Lower leg skin (tissue), 4 donors: ENCODE measurements around the gene WWTR1. TPM values are rescaled to one million over a fixed set of nuclear protein-coding genes. Genes with fewer than 3 reads are reported as not detected.

Source experiments
- DNase-seq, 2 donors: peaks; one replicate each; pipeline ENCODE4 v3.0.0-alpha.2; 2019; ENCODE audit warnings: low spot score in 2 of 2
- H3K4me3 ChIP-seq: fragments of 200-600 bp; sonication (generic); 2 replicates; pipeline ENCODE4 v1.5.1; 2017; ENCODE audit warnings: mild to moderate bottlenecking, low read depth; ENCODE audit not compliant: poor library complexity, severe bottlenecking
- CTCF ChIP-seq, 3 donors: fragments of 450-650 bp; IDR thresholded peaks; one replicate each; pipeline ENCODE4 v1.5.1; 2016; ENCODE audit warnings: antibody characterized with exemption in 3 of 3, mild to moderate bottlenecking in 3 of 3, moderate library complexity in 2 of 3
- POLR2A ChIP-seq, 2 donors: fragments of 450-650 bp; IDR thresholded peaks; one replicate each; pipeline ENCODE4 v1.6.1; 2016 to 2017; ENCODE audit warnings: antibody characterized with exemption in 2 of 2, mild to moderate bottlenecking in 1 of 2, moderate library complexity in 1 of 2
- WGBS, 2 donors: methylation state at CpG; one replicate each; pipeline ENCODE4 v1.1.5; 2018; 5-methylcytosine and 5-hydroxymethylcytosine counted together
- intact Hi-C: fragments of 100-400 bp; cut with DNase I; formaldehyde crosslinking; loops from one replicate; pipeline ENCODE4 v1.15.0; 2023; ENCODE audit warnings: low total_unique reads
- total RNA-seq, 4 donors: library from RNA; depleted of rRNA; stranded (reverse); fragments of >200 nt; gene quantifications; one replicate each; pipeline ENCODE4 v1.1.0, GENCODE V29; 2016

Gene WWTR1
- total RNA-seq, 4 donors from 2014 or later = 52.4 to 78.1 (median 56.1) TPM

GRCh38 chr3:149643963-149644362, 13.9 kb downstream of the WWTR1 start:
- whole genome bisulfite sequencing, 2 donors = 42 to 61% methylated on average over 3 of the region's 3 CpGs
- no peak overlapping the region for H3K4me3 ChIP-seq
- intact Hi-C loops = no loop called here
- TF ChIP-seq CTCF (IDR thresholded peaks at IDR 0.05) = no peak
- TF ChIP-seq POLR2A (IDR thresholded peaks at IDR 0.05) = no peak
- no peak for DNase-seq

GRCh38 chr3:149643482-149643798, 14.4 kb downstream of the WWTR1 start:
- DNase-seq = no peak
- intact Hi-C loops = no loop called here
- no peak for TF ChIP-seq POLR2A (IDR thresholded peaks at IDR 0.05)
- TF ChIP-seq CTCF (IDR thresholded peaks at IDR 0.05) = no peak
- WGBS, 2 donors = 53 to 58% methylated on average over 4 of the region's 4 CpGs
- H3K4me3 ChIP-seq = no peak overlapping the region

GRCh38 chr3:149640976-149641728, 16.7 kb downstream of the WWTR1 start:
- intact Hi-C loops = no loop called here
- no peak for DNase-seq
- TF ChIP-seq CTCF (IDR thresholded peaks at IDR 0.05) (no peak), POLR2A (IDR thresholded peaks at IDR 0.05) (no peak)
- no peak overlapping the region for H3K4me3 ChIP-seq
- 56 to 73% methylated on average over 7 of the region's 7 CpGs for WGBS, 2 donors

- intact Hi-C loops = no loop called here
- TF ChIP-seq POLR2A (IDR thresholded peaks at IDR 0.05) = no peak
- no peak for TF ChIP-seq CTCF (IDR thresholded peaks at IDR 0.05)
Measured at GRCh38 chr3:149639093-149639486, 18.7 kb downstream of the WWTR1 start.

GRCh38 chr3:149638228-149639092, 19.4 kb downstream of the WWTR1 start:
- no peak for DNase-seq
- H3K4me3 ChIP-seq = no peak overlapping the region
- 20 to 27% methylated on average over 15 of the region's 15 CpGs for WGBS, 2 donors
- intact Hi-C loops = no loop called here
- TF ChIP-seq POLR2A (IDR thresholded peaks at IDR 0.05) (no peak), CTCF (IDR thresholded peaks at IDR 0.05) (no peak)

More at GRCh38 chr3:149639093-149639486, 18.7 kb downstream of the WWTR1 start:
- H3K4me3 ChIP-seq = no peak overlapping the region
- no peak for DNase-seq
- 62 to 64% methylated on average over 2 of the region's 2 CpGs for WGBS, 2 donors
